Measurements from ENCODE around the gene UNC93B1. TPM values are rescaled to one million over a fixed set of nuclear protein-coding genes. Genes with fewer than 3 reads are reported as not detected.
"Not testable (repeated sequence)": the region's sequence is repeated elsewhere in the genome, so short reads cannot be mapped to it uniquely, and the experiment has no call there.

Gene UNC93B1
- total and polyA plus RNA-seq, 2 donors (not counting 1 experiment from before 2014, with no cell fraction given), result 15.7 to 20.0 TPM

GRCh38 chr11:67983951-67984350 is 19.9 kb downstream of the UNC93B1 start:
- H3K27ac ChIP-seq (ENCODE audit: insufficient read depth, low read length), result no peak overlapping the region
- DNase-seq (ENCODE audit: low read depth in 2 of 2), result no peak
- no peak overlapping the region for H3K4me2 ChIP-seq (ENCODE audit: extremely low read depth, insufficient read depth, low read length)
- no peaks in the 10 kb centered on the region for H3K36me3 ChIP-seq (ENCODE audit: control insufficient read depth, insufficient read depth, low read length)
- TF ChIP-seq EZH2 (IDR thresholded peaks at IDR 0.05; ENCODE audit: low read length, missing control alignments), result no peak
- TF ChIP-seq, protein P1, sequence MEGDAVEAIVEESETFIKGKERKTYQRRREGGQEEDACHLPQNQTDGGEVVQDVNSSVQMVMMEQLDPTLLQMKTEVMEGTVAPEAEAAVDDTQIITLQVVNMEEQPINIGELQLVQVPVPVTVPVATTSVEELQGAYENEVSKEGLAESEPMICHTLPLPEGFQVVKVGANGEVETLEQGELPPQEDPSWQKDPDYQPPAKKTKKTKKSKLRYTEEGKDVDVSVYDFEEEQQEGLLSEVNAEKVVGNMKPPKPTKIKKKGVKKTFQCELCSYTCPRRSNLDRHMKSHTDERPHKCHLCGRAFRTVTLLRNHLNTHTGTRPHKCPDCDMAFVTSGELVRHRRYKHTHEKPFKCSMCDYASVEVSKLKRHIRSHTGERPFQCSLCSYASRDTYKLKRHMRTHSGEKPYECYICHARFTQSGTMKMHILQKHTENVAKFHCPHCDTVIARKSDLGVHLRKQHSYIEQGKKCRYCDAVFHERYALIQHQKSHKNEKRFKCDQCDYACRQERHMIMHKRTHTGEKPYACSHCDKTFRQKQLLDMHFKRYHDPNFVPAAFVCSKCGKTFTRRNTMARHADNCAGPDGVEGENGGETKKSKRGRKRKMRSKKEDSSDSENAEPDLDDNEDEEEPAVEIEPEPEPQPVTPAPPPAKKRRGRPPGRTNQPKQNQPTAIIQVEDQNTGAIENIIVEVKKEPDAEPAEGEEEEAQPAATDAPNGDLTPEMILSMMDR (conservative IDR thresholded peaks at IDR 0.05 in 1 of 2, IDR thresholded peaks at IDR 0.05 in 1 of 2; ENCODE audit: low read depth in 1 of 2, low read length in 2 of 2), result no peak
- H4K20me1 ChIP-seq (ENCODE audit: control insufficient read depth, extremely low read depth, insufficient read depth, low read length), result no peaks in the 10 kb centered on the region
- no peak overlapping the region for H3K9ac ChIP-seq (ENCODE audit: insufficient read depth, low read length)
- H3K4me3 ChIP-seq (replicated peaks in 1 of 4; ENCODE audit: control extremely low read depth in 1 of 4, insufficient read depth in 1 of 4, low read depth in 3 of 4, low read length in 4 of 4), result no peak overlapping the region
- H2AFZ ChIP-seq (ENCODE audit: low read length), result no peak overlapping the region
- H3K27me3 ChIP-seq (ENCODE audit: control insufficient read depth, insufficient read depth, low read length), result no peaks in the 10 kb centered on the region
- H3K4me1 ChIP-seq (ENCODE audit: control insufficient read depth, extremely low read depth, insufficient read depth, low read length), result no peaks in the 10 kb centered on the region
- no peaks in the 10 kb centered on the region for H3K79me2 ChIP-seq (ENCODE audit: control insufficient read depth, insufficient read depth, low read length)
- H3K9me3 ChIP-seq (ENCODE audit: control insufficient read depth, insufficient read depth, low read depth, low read length), result no peaks in the 10 kb centered on the region

- not testable (repeated sequence) for H3K9me3 ChIP-seq (ENCODE audit: control insufficient read depth, insufficient read depth, low read depth, low read length); H3K36me3 ChIP-seq (ENCODE audit: control insufficient read depth, insufficient read depth, low read length); H3K4me2 ChIP-seq (ENCODE audit: extremely low read depth, insufficient read depth, low read length); H3K4me1 ChIP-seq (ENCODE audit: control insufficient read depth, extremely low read depth, insufficient read depth, low read length); H3K79me2 ChIP-seq (ENCODE audit: control insufficient read depth, insufficient read depth, low read length); H3K9ac ChIP-seq (ENCODE audit: insufficient read depth, low read length); H3K27me3 ChIP-seq (ENCODE audit: control insufficient read depth, insufficient read depth, low read length); DNase-seq (ENCODE audit: low read depth in 2 of 2); H4K20me1 ChIP-seq (ENCODE audit: control insufficient read depth, extremely low read depth, insufficient read depth, low read length); H3K27ac ChIP-seq (ENCODE audit: insufficient read depth, low read length); H2AFZ ChIP-seq (ENCODE audit: low read length); H3K4me3 ChIP-seq (replicated peaks in 1 of 4; ENCODE audit: control extremely low read depth in 1 of 4, insufficient read depth in 1 of 4, low read depth in 3 of 4, low read length in 4 of 4)
Observed at GRCh38 chr11:67982255-67982857, 21.5 kb downstream of the UNC93B1 start.

DNA sequence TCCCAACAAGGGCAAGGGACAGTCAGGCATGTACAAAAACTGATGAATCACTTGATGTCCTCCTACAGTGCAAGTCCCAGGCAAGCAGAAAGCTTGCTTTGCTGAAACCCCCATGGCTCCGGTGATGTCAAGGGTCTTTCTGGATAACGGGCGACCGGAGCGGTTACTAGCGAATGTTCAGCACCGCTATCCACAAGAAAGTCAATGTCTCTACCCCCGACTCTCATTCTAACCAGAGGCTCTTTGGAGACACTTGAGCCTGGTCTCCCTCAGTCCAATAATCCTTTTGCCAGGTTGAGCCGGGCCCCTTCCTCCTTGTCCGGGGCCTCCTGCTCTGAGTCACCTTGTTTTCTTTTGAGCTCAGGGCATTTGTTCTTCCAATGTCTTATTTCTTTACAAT is 22.7 kb downstream of the UNC93B1 start:
- not testable (repeated sequence) for H3K9ac ChIP-seq (ENCODE audit: insufficient read depth, low read length); H3K4me2 ChIP-seq (ENCODE audit: extremely low read depth, insufficient read depth, low read length); H3K4me3 ChIP-seq (replicated peaks in 1 of 4; ENCODE audit: control extremely low read depth in 1 of 4, insufficient read depth in 1 of 4, low read depth in 3 of 4, low read length in 4 of 4); H3K36me3 ChIP-seq (ENCODE audit: control insufficient read depth, insufficient read depth, low read length); H3K4me1 ChIP-seq (ENCODE audit: control insufficient read depth, extremely low read depth, insufficient read depth, low read length); H3K79me2 ChIP-seq (ENCODE audit: control insufficient read depth, insufficient read depth, low read length); H2AFZ ChIP-seq (ENCODE audit: low read length); DNase-seq (ENCODE audit: low read depth in 2 of 2); H3K27ac ChIP-seq (ENCODE audit: insufficient read depth, low read length); H3K9me3 ChIP-seq (ENCODE audit: control insufficient read depth, insufficient read depth, low read depth, low read length); H4K20me1 ChIP-seq (ENCODE audit: control insufficient read depth, extremely low read depth, insufficient read depth, low read length); H3K27me3 ChIP-seq (ENCODE audit: control insufficient read depth, insufficient read depth, low read length)

DNA sequence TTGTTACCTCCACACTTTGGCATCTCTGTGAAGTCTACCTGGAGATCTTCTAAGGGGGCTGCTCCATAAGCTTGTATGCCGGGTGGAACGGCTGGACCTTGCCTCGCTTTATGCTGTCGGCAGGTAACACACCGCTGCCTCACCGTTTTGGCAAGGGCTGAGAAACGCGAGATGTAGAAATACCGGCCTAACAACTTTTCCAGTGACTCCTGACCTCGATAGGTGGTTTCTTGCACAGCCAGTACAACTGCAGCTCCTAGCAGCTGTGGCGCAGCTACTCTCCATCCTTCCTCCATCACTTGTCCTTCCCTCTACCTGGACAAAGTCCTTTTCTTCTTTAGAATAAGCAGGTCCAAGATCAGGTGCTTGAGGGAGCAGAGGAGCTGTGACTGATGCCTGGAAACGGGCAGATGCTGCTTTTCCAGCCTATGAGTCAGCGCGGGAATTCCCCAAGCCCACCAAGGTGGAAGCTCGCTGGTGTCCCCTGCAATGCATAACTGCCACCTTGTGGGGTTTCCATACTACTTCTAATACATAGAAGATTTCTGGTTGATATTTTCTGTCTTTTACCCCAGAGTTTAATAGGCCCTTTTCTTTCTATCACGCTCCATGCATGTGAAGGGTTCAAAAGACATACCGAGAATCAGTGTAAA is 25.0 kb downstream of the UNC93B1 start:
- not testable (repeated sequence) for H3K9me3 ChIP-seq (ENCODE audit: control insufficient read depth, insufficient read depth, low read depth, low read length); H3K36me3 ChIP-seq (ENCODE audit: control insufficient read depth, insufficient read depth, low read length); DNase-seq (ENCODE audit: low read depth in 2 of 2); H3K27ac ChIP-seq (ENCODE audit: insufficient read depth, low read length); H3K9ac ChIP-seq (ENCODE audit: insufficient read depth, low read length); H3K4me3 ChIP-seq (replicated peaks in 1 of 4; ENCODE audit: control extremely low read depth in 1 of 4, insufficient read depth in 1 of 4, low read depth in 3 of 4, low read length in 4 of 4); H3K4me2 ChIP-seq (ENCODE audit: extremely low read depth, insufficient read depth, low read length); H3K4me1 ChIP-seq (ENCODE audit: control insufficient read depth, extremely low read depth, insufficient read depth, low read length); H3K27me3 ChIP-seq (ENCODE audit: control insufficient read depth, insufficient read depth, low read length); H4K20me1 ChIP-seq (ENCODE audit: control insufficient read depth, extremely low read depth, insufficient read depth, low read length); H2AFZ ChIP-seq (ENCODE audit: low read length); H3K79me2 ChIP-seq (ENCODE audit: control insufficient read depth, insufficient read depth, low read length)

GRCh38 chr11:67974746-67975145 is 29.2 kb downstream of the UNC93B1 start:
- not testable (repeated sequence) for H3K9ac ChIP-seq (ENCODE audit: insufficient read depth, low read length); H2AFZ ChIP-seq (ENCODE audit: low read length); H3K4me2 ChIP-seq (ENCODE audit: extremely low read depth, insufficient read depth, low read length); H4K20me1 ChIP-seq (ENCODE audit: control insufficient read depth, extremely low read depth, insufficient read depth, low read length); H3K79me2 ChIP-seq (ENCODE audit: control insufficient read depth, insufficient read depth, low read length); H3K27ac ChIP-seq (ENCODE audit: insufficient read depth, low read length); H3K27me3 ChIP-seq (ENCODE audit: control insufficient read depth, insufficient read depth, low read length); H3K4me1 ChIP-seq (ENCODE audit: control insufficient read depth, extremely low read depth, insufficient read depth, low read length); H3K4me3 ChIP-seq (replicated peaks in 1 of 4; ENCODE audit: control extremely low read depth in 1 of 4, insufficient read depth in 1 of 4, low read depth in 3 of 4, low read length in 4 of 4); H3K36me3 ChIP-seq (ENCODE audit: control insufficient read depth, insufficient read depth, low read length); H3K9me3 ChIP-seq (ENCODE audit: control insufficient read depth, insufficient read depth, low read depth, low read length); DNase-seq (ENCODE audit: low read depth in 2 of 2)

DNA sequence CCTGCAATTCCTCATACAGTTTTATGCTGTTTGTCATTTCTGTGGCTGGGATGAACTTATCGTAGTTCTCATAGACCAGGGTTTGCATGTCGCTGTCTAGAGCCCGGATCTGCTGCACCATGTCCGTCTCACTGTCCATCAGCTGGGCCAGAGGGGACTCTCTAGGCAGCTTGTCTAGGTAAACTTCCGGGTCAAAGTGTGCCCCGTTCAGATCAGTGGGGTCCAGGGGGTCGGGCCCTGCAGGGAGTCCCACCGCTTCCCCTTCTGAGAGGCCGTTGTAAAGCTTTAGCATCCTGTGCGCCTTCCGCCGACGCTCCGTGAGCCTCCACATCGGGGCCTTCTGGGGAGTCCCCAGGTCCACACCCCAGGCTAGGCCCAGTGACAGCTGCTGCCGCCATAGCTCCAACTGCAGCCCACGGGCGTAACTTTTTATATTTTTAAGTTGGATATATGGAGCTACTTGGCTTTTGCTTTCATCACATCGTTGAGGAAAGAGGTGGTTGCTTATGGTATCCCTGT is 38.0 kb downstream of the UNC93B1 start:
- H3K79me2 ChIP-seq (ENCODE audit: control insufficient read depth, insufficient read depth, low read length); H4K20me1 ChIP-seq (ENCODE audit: control insufficient read depth, extremely low read depth, insufficient read depth, low read length); H3K4me3 ChIP-seq (replicated peaks in 1 of 4; ENCODE audit: control extremely low read depth in 1 of 4, insufficient read depth in 1 of 4, low read depth in 3 of 4, low read length in 4 of 4); H3K9me3 ChIP-seq (ENCODE audit: control insufficient read depth, insufficient read depth, low read depth, low read length); H3K9ac ChIP-seq (ENCODE audit: insufficient read depth, low read length); H3K27ac ChIP-seq (ENCODE audit: insufficient read depth, low read length); H3K27me3 ChIP-seq (ENCODE audit: control insufficient read depth, insufficient read depth, low read length); H3K36me3 ChIP-seq (ENCODE audit: control insufficient read depth, insufficient read depth, low read length); H2AFZ ChIP-seq (ENCODE audit: low read length); H3K4me1 ChIP-seq (ENCODE audit: control insufficient read depth, extremely low read depth, insufficient read depth, low read length); DNase-seq (ENCODE audit: low read depth in 2 of 2); H3K4me2 ChIP-seq (ENCODE audit: extremely low read depth, insufficient read depth, low read length): not testable (repeated sequence)

Measured in fibroblast of lung (primary cell).